OCI-LY7 (cell line): Measurements from ENCODE around the gene MYH10.

Experiments
- EZH2phosphoT487 ChIP-seq: fragments of 200-600 bp; sonication (generic); IDR thresholded peaks from 2 replicates; pipeline ENCODE4 v1.6.1; 2018; ENCODE audit warnings: low read depth, borderline replicate concordance, mild to moderate bottlenecking, mixed run types, antibody characterized with exemption, low read length, moderate library complexity, mixed read lengths
- TF ChIP-seq, protein P1 (sequence below): fragments of 200-600 bp; sonication (generic); conservative IDR thresholded peaks from 2 replicates; pipeline ENCODE4 v1.5.1; 2014; ENCODE audit warnings: mild to moderate bottlenecking, antibody characterized with exemption, low read length, moderate library complexity, mixed read lengths

DNA sequence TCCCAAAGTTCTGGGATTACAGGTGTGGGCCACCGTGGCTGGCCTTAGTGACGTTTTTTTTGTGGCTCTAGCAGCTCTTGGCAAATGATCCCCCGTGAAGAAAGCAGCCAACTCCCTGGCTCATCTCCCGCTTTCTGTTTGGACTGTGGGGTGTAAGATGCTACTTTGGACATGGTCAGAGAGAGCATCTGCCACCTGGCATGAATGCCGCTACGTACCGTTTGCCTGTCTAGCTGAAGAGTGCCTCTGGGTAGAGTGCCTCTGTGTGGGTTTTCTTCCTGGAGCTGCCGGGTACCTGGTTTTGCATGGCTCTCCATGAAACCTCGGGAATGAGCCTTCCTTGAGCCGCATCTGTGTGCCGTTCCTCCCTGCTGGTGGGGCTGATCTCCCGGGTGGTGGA is 160.6 kb downstream of the MYH10 start:
- TF ChIP-seq, protein P1, sequence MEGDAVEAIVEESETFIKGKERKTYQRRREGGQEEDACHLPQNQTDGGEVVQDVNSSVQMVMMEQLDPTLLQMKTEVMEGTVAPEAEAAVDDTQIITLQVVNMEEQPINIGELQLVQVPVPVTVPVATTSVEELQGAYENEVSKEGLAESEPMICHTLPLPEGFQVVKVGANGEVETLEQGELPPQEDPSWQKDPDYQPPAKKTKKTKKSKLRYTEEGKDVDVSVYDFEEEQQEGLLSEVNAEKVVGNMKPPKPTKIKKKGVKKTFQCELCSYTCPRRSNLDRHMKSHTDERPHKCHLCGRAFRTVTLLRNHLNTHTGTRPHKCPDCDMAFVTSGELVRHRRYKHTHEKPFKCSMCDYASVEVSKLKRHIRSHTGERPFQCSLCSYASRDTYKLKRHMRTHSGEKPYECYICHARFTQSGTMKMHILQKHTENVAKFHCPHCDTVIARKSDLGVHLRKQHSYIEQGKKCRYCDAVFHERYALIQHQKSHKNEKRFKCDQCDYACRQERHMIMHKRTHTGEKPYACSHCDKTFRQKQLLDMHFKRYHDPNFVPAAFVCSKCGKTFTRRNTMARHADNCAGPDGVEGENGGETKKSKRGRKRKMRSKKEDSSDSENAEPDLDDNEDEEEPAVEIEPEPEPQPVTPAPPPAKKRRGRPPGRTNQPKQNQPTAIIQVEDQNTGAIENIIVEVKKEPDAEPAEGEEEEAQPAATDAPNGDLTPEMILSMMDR, result no peak
- TF ChIP-seq EZH2phosphoT487, result no peak
